Stimulated activated CD4-positive, alpha-beta T cell treated with anti-CD3 and anti-CD28 coated beads, Interleukin-15, amount 100 ng/mL, for 48 hours (primary cell): ENCODE results near the gene CLCNKB.

Experiments
- DNase-seq, 2 donors: peaks; one replicate each; pipeline ENCODE4 v3.0.0-alpha.2; 2020; ENCODE audit warnings: low read depth in 2 of 2

CLCNKB gene

DNA sequence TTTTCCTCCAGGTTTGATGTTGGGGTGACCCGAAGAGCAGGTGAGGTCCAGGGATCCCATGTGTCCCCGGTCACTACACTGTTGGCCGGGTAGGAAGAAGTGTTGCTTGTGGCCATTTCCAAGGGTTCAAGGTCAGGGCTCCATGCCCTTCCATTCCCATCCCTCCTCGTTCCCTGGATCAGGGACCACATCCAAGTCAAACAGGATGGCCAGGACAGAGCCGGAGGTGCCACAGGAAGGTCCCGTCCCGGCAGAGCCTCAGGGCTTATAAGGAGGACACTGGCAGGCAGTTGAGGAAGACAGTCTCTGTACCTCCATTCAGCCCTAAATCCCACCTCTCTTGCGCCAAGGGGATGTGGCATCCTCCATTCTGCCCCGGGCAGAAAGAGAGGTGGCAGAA, 51.9 kb downstream of the CLCNKB start:
- no peak for DNase-seq

- no peak for DNase-seq
Measured at GRCh38 chr1:16099412-16099811, 55.8 kb downstream of the CLCNKB start.

GRCh38 chr1:16101623-16102022, 58.0 kb downstream of the CLCNKB start:
- DNase-seq = no peak
